ENCODE measurements around the gene TM9SF3.
"Not testable (repeated sequence)": the region's sequence is repeated elsewhere in the genome, so short reads cannot be mapped to it uniquely, and the experiment has no call there.

TM9SF3 gene

GRCh38 chr10:96598846-96599245 is 12.0 kb upstream of the TM9SF3 start:
- no peak for DNase-seq

GRCh38 chr10:96596422-96597407 is 9.9 kb upstream of the TM9SF3 start:
- no peak for DNase-seq

- no peak for DNase-seq
Measured at GRCh38 chr10:96595741-96596140, 8.9 kb upstream of the TM9SF3 start.

DNA sequence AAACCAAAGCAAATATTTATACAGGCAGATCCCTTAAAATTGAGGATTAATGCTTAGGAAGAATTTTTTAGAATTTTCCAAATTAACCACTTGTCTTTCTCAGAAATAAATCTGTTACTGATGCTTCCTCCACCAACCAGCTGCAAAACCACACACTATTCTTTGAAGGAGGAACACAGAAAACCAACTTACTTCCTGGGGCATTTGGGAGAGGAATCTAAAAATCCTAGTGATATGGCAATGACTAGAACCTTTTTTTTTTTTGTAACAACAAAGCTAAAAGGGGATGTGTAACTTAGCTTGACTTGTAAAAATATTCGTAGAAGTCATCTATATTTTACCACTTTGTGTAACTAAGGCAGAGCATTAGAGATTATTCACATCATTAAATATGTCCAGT is 5.1 kb upstream of the TM9SF3 start:
- DNase-seq = no peak

GRCh38 chr10:96588616-96589419 is 2.0 kb upstream of the TM9SF3 start:
- DNase-seq = no peak

- DNase-seq = no peak
Measured at GRCh38 chr10:96588060-96588554, 1.3 kb upstream of the TM9SF3 start.

DNA sequence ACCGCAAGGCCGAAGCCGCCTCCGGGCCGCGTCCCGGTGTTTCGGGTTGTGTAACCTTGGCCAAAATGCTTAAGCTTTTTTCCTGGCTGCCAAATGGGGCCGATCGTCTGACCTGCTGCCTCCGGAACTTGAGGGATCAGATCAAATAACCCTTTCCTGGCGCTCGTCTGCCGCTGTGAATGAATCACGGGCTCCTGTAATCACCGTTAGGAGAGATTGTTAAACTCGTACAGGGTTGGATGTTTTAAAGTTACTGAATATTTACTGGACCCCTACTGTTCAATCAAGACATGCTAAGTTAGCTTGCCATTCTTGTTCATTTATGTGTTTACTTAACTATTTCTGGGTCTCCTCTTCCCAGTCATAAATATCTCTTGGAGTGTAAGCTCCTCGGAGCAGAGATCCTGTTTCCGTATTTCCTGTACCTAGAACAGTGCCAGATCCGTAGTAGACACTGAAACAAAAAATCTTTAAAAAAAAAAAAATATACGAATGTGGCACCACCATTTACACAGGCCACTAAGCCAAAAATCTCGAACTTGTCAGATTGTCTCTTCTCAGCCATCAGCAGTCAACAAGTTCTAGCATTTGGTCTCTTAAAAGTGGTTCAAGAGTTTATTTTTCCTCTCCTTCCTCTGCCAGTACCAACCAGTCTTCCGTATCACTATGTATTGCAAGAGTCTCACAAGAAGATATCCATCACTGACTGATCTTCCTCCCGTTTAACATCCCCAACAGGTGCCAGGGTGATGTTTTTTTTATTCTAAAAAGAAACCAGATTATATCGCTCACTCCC is 650 bp upstream of the TM9SF3 start:
- DNase-seq = no peak

GRCh38 chr10:96585736-96586418 is 935 bp downstream of the TM9SF3 start:
- DNase-seq = no peak

DNA sequence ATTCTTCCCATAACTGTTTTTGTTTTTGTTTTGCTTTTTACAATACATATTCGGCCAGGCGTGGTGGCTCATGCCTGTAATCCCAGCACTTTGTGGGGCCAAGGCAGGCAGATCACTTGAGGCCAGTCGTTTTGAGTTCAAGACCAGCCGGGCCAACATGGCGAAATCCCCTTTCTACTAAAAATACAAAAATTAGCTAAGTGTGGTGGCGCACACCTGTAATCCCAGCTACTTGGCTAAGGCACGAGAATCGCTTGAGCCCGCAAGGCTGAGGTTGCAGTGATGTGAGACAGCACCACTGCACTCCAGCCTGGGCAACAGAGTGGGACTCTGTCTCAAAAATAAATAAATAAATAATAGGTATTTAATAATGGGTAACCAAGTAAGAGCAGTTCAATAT is 2.3 kb downstream of the TM9SF3 start:
- DNase-seq = no peak

DNA sequence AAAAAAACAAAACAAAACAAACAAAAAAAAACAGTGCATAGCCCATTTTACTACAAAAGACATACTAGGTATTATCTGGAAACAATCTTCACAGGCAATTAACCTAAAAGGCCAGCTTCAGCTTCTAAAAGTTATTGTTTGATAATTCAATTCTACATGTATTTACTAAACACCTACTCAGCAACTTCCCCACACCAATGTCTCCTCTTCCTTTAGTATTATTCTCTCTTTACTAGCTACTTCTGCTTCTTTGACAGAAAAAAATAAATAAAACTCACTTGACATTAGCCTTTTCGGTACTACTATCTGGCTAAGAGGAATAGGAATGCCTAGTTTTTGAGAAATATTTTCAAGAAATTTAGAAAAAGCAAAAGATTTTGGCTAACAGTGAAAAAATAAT is 2.8 kb downstream of the TM9SF3 start:
- no peak for DNase-seq

DNA sequence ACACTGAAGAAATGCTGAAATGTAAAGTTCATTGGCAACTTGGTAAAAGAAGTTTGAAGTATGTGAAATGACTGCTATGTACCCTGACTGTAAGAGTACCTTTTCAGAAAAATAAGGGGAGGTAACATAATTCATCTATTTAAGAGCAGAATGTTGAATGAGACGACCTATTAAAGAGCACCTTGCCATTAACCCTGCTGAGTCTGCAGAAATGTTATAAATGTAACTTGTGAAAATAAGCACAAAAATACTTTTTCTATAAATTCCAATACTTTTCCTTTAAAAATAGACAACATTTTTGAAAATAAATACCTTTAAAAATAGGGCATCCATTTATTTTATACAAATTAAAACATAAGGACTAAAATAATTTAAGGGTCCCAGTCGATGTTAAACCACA is 7.7 kb downstream of the TM9SF3 start:
- no peak for DNase-seq

DNA sequence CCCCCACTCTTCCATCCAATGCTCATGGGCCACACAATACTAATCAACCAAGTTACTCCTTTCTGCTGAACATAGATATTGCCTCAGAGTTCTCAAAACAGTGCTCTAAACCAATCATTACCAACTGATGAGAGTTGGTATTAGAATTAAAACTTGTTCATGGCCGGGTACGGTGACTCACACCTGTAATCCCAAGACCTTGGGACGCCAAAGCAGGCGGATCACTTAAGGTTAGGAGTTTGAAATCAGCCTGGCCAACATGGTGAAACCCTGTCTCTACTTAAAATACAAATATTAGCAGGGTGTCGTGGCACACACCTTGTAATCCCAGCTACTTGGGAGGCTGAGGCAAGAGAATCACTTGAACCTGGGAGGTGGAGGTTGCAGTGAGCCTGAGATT is 8.2 kb downstream of the TM9SF3 start:
- no peak for DNase-seq

- no peak for DNase-seq
Measured at GRCh38 chr10:96578022-96578421, 8.8 kb downstream of the TM9SF3 start.

GRCh38 chr10:96577069-96577468 is 9.7 kb downstream of the TM9SF3 start:
- DNase-seq = no peak

DNA sequence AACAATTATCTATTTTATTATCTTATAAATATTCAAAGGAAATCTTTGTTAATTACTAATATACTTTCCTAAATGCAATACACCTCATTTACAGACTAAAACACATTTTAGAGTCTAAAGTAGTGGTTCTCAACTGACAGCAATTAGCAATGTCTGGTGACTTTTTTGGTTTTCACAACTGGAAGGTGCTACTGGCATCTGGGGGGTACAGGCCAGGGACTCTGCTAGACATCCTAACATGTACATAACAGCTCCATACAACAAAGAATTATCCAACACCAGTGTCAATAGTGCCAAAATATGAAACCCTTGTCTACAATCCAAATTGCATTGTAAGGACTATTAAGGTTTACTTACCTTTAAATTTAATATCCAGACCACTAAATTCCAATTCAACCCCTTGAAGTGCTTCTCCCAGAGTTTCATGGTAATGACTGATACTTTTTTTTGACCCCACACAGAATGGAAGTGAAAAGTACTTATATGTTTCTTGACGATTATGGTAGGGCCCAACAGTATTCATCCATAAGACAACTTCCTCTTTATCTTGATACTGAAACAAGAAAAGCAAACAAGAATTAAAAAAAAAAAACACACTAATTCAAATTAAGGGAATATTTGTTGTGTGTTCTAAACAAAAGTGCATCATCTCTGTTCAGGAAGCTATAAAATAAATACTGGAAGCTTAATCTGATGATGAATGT is 10.4 kb downstream of the TM9SF3 start:
- no peak for DNase-seq

DNA sequence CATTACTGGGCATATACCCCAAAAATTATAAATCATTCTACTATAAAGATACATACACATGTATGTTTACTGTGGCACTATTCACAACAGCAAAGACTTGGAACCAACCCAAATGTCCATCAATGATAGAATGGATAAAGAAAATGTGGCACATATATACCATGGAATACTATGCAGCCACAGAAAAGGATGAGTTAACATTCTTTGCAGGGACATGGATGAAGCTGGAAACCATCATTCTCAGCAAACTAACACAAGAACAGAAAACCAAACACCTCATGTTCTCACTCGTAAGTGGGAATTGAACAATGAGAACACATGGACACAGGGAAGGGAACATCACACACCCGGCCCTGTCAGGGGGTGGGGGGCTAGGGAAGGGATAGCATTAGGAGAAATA is 12.2 kb downstream of the TM9SF3 start:
- DNase-seq = not testable (repeated sequence)

DNA sequence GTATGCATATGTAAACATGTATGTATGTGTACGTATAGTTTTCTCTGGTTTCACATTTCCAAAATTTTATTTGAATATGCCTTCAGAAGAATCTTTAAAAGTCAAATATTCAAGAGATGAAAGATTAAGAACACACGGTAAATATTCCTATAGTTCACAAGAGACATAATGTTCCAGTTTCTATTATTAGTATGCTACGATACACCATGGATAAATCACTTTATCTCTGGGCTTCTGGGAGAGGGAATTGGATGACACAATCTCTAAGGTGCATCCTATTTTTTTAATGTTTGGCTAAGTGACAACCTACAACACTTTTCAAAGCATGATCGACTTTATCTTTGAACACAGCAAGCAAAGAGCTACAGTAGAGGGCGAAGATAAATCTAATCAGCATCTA is 13.8 kb downstream of the TM9SF3 start:
- no peak for DNase-seq

DNA sequence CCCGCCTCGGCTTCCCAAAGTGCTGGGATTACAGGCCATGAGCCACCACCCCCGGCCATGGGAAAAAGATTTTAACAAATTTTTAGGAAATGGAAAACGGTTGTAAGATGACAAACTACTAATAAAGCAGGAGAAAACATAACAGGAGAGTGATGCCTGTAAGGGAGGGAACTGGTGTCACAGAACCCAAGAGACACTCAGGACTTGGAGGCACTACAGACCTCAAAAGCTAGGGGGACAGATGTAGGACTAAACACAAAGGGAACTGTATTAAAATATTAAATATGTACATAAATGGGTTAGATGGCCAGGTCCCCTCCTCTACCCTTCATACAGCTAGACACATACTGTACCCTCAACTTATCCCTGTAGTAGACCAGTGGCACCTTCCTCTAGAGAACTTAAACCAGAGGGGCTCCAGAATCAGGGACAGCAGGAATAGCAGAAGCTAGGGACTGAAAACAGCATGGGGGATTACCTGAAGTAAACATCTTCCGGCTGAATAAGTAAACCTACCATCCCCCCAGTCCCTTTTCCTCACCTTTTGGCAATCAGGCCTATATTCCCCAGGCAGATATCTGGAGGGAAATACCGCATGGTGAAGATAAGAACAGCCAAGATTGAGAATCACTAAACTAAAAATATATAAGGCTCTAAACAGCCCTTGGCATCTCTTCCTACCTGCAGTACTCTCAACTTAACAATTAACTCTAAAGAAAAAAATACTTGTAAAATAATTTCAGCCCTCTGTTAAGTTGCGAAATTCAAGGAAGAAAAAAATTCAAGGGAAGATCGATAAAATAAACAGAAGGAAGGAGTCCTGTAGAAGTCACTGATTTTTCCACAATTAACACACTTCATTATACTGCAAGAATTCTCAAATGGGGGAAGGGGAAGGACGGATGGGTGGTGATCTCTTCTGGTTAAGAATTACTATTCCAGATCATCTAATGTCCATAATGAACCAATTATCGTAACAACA is 15.5 kb downstream of the TM9SF3 start:
- DNase-seq = no peak

- DNase-seq = no peak
Measured at GRCh38 chr10:96570511-96570910, 16.3 kb downstream of the TM9SF3 start.

- no peak for DNase-seq
Measured at GRCh38 chr10:96568402-96568801, 18.4 kb downstream of the TM9SF3 start.

All from NCI-H774 (cell line).